NT2/D1 (cell line): ENCODE results near the gene REEP5.

ENCODE experiments used
- SUZ12 ChIP-seq: IDR thresholded peaks from 2 replicates; pipeline ENCODE4 v1.6.1; 2011; ENCODE audit not compliant: insufficient read length, insufficient read depth; ENCODE audit errors: extremely low read depth
- YY1 ChIP-seq: IDR thresholded peaks from 2 replicates; pipeline ENCODE4 v1.6.1; 2011; ENCODE audit not compliant: insufficient read length, insufficient read depth
- ZNF274 ChIP-seq: IDR thresholded peaks from 2 replicates; pipeline ENCODE4 v1.6.1; 2011; ENCODE audit warnings: mild to moderate bottlenecking, low read depth, low read length

- TF ChIP-seq SUZ12 (no peak), ZNF274 (no peak), YY1 (no peak)
Observed at GRCh38 chr5:112906637-112907036, 15.4 kb downstream of the REEP5 start.
